GM12878 (cell line): Measurements from ENCODE around the gene TMEM50B.
"Not testable (repeated sequence)": the region's sequence is repeated elsewhere in the genome, so short reads cannot be mapped to it uniquely, and the experiment has no call there.

Experiments used
- CTCF ChIP-seq, 3 experiments: IDR thresholded peaks in 2 of 3; conservative IDR thresholded peaks in 1 of 3; 2 replicates each; pipeline ENCODE4 v1.5.1; 2011; ENCODE audit warnings: low read depth in 3 of 3, low read length in 3 of 3, mild to moderate bottlenecking in 3 of 3, control low read depth in 2 of 3, moderate library complexity in 2 of 3, inconsistent platforms in 1 of 3, mixed read lengths in 1 of 3; ENCODE audit not compliant: control insufficient read depth in 2 of 3, insufficient read depth in 1 of 3; ENCODE audit errors: extremely low read depth in 1 of 3
- CUX1 ChIP-seq: IDR thresholded peaks from 2 replicates; pipeline ENCODE4 v1.6.1; 2012; ENCODE audit warnings: improper control_type of control experiment, low read depth, low read length; ENCODE audit not compliant: insufficient replicate concordance
- EP300 ChIP-seq, 2 experiments: fragments of 150-350 bp in 1 of 2; IDR thresholded peaks; 2 replicates each; pipeline ENCODE4 v1.6.1; 2011 to 2012; ENCODE audit warnings: low read depth in 2 of 2, low read length in 2 of 2, borderline replicate concordance in 1 of 2, improper control_type of control experiment in 1 of 2, inconsistent platforms in 1 of 2; ENCODE audit not compliant: control insufficient read depth in 1 of 2
- HDGF ChIP-seq: fragments of 450-650 bp; IDR thresholded peaks from 2 replicates; pipeline ENCODE4 v1.6.1; 2016; ENCODE audit warnings: antibody characterized with exemption
- IRF3 ChIP-seq: fragments of 450-650 bp; IDR thresholded peaks from 2 replicates; pipeline ENCODE4 v1.6.1; 2014; ENCODE audit warnings: mild to moderate bottlenecking
- PBX3 ChIP-seq: IDR thresholded peaks from 2 replicates; pipeline ENCODE4 v1.6.1; 2011; ENCODE audit warnings: mild to moderate bottlenecking, low read depth, low read length, moderate library complexity; ENCODE audit not compliant: insufficient replicate concordance
- PML ChIP-seq: IDR thresholded peaks from 2 replicates; pipeline ENCODE4 v1.6.1; 2012; ENCODE audit warnings: low read length, inconsistent platforms
- POLR2AphosphoS2 ChIP-seq: IDR thresholded peaks from 2 replicates; pipeline ENCODE4 v1.6.1; 2011; ENCODE audit warnings: low read depth, mild to moderate bottlenecking, low read length, improper control_type of control experiment, moderate library complexity
- POLR2AphosphoS5 ChIP-seq: IDR thresholded peaks from 2 replicates; pipeline ENCODE4 v1.6.1; 2011; ENCODE audit warnings: mild to moderate bottlenecking, low read length, inconsistent platforms
- RAD21 ChIP-seq: IDR thresholded peaks from 2 replicates; pipeline ENCODE4 v1.6.1; 2011; ENCODE audit warnings: mild to moderate bottlenecking, low read depth, low read length, moderate library complexity; ENCODE audit not compliant: insufficient read depth
- RAD51 ChIP-seq: fragments of 450-650 bp; IDR thresholded peaks from 2 replicates; pipeline ENCODE4 v1.6.1; 2016; ENCODE audit warnings: moderate library complexity, mild to moderate bottlenecking, inconsistent platforms
- REST ChIP-seq: IDR thresholded peaks from 2 replicates; pipeline ENCODE4 v1.6.1; 2012; ENCODE audit warnings: mild to moderate bottlenecking, low read depth, low read length
- SP1 ChIP-seq: IDR thresholded peaks from one replicate; pipeline ENCODE4 v1.6.1; 2011; ENCODE audit warnings: low read depth, low read length
- USF2 ChIP-seq: IDR thresholded peaks from 2 replicates; pipeline ENCODE4 v1.6.1; 2011; ENCODE audit warnings: low read depth, low read length, improper control_type of control experiment, borderline replicate concordance

- TF ChIP-seq PBX3; USF2; CTCF (IDR thresholded peaks at IDR 0.05 in 2 of 3, conservative IDR thresholded peaks at IDR 0.05 in 1 of 3; ENCODE audit: control insufficient read depth in 2 of 3, extremely low read depth in 1 of 3, insufficient read depth in 1 of 3, low read depth in 3 of 3, low read length in 3 of 3); CUX1; SP1; REST; RAD51; POLR2AphosphoS2; RAD21; EP300 (IDR thresholded peaks at IDR 0.05; ENCODE audit: borderline replicate concordance in 1 of 2, control insufficient read depth in 1 of 2, low read depth in 2 of 2, low read length in 2 of 2); HDGF; PML; POLR2AphosphoS5; IRF3: not testable (repeated sequence)
These were observed 67.3 kb downstream of the TMEM50B start for GRCh38 chr21:33412439-33412831.
